Suppressor macrophage treated with lipopolysaccharide for 1 hour (primary cell): ENCODE data around the gene PCDHGA2.

ENCODE experiments used
- DNase-seq, 3 donors: peaks; one replicate each; pipeline ENCODE4 v3.0.0-alpha.2; 2020 to 2022

The PCDHGA2 gene

DNA sequence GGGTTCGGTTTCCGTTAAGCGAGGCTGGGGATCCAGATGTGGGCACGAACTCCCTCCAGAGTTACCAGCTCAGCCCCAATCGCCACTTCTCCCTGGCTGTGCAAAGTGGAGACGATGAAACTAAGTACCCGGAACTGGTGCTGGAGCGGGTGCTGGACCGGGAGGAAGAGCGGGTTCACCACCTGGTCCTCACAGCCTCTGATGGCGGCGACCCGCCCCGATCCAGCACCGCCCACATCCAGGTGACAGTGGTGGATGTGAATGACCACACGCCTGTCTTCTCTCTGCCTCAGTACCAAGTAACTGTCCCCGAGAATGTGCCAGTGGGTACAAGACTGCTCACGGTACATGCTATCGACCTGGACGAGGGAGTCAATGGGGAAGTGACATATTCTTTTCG is 44.8 kb downstream of the PCDHGA2 start:
- DNase-seq, result no peak

DNA sequence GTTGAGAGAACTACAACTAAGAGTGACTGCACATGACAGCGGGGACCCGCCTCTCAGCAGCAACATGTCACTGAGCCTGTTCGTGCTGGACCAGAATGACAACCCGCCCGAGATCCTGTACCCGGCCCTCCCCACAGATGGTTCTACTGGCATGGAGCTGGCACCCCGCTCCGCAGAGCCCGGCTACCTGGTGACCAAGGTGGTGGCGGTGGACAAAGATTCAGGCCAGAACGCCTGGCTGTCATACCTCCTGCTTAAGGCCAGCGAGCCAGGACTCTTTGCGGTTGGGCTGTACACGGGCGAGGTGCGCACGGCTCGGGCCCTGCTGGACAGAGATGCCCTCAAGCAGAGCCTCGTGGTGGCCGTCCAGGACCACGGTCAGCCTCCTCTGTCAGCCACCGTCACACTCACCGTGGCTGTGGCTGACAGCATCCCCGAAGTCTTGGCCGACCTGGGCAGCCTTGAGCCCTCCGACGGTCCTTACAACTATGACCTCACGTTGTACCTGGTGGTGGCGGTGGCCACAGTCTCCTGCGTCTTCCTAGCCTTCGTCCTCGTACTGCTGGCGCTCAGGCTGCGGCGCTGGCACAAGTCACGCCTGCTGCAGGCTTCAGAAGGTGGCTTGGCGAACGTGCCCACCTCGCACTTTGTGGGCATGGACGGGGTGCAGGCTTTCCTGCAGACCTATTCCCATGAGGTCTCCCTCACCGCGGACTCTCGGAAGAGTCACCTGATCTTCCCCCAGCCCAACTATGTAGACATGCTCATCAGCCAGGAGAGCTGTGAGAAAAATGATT is 46.1 kb downstream of the PCDHGA2 start:
- no peak for DNase-seq

DNA sequence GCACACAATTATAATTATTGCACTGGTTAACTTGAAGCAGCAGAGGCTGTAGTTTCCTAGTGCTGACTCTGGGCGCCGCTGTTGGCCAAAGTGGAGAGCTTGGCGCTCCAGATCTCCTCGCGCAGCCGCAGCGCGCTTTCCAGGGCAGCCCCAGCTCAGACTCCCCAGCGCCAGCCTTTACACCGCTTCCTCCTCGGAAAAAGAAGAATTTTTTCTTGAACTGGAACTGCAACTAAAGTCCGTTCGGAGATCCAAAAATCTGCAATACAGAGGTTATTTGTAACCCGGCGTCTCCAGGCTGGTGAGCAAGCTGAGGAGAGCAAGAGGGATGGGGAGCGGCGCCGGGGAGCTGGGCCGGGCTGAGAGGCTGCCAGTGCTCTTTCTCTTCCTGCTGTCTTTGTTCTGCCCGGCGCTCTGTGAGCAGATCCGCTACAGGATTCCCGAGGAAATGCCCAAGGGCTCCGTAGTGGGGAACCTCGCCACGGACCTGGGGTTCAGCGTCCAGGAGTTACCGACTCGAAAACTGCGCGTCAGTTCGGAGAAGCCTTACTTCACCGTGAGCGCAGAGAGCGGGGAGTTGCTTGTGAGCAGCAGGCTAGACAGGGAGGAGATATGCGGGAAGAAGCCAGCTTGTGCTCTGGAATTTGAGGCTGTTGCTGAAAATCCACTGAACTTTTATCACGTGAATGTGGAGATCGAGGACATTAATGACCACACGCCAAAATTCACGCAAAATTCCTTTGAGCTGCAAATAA is 49.2 kb downstream of the PCDHGA2 start, which contains the start of gene PCDHGB4:
Gene PCDHGB4 (plus strand): TSS at position 142 of the 755 bp plus-strand sequence. CDS start 187 bp downstream, at position 329.
- peak; percentile 43 to 60 (median 56) for DNase-seq

DNA sequence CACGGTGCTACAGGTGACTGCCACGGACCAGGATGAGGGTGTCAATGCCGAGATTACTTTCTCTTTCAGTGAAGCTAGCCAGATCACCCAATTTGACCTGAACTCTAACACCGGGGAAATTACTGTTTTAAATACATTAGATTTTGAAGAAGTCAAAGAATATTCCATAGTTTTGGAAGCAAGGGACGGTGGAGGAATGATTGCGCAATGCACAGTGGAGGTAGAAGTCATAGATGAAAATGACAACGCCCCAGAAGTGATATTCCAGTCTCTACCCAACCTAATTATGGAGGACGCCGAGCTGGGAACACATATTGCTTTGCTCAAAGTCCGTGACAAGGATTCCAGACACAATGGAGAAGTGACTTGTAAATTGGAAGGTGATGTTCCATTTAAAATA is 50.1 kb downstream of the PCDHGA2 start:
- no peak for DNase-seq

DNA sequence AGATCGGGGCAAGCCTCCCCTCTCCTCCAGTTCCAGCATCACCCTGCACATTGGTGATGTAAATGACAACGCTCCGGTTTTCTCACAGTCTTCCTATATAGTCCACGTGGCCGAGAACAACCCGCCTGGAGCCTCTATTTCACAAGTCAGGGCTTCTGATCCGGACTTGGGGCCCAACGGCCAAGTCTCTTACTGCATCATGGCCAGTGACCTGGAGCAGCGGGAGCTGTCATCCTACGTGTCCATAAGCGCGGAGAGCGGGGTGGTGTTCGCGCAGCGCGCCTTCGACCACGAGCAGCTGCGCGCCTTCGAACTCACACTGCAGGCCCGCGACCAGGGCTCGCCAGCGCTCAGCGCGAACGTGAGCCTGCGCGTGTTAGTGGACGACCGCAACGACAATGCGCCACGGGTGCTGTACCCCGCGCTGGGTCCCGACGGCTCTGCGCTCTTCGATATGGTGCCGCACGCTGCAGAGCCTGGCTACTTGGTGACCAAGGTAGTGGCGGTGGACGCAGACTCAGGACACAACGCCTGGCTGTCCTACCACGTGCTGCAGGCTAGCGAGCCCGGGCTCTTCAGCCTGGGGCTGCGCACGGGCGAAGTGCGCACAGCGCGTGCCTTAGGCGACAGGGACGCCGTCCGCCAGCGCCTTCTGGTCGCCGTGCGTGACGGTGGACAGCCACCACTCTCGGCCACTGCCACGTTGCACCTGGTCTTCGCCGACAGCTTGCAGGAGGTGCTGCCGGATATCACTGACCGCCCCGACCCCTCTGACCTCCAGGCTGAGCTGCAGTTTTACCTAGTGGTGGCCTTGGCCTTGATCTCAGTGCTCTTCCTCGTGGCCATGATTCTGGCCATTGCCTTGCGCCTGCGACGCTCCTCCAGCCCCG is 50.8 kb downstream of the PCDHGA2 start:
- no peak for DNase-seq

DNA sequence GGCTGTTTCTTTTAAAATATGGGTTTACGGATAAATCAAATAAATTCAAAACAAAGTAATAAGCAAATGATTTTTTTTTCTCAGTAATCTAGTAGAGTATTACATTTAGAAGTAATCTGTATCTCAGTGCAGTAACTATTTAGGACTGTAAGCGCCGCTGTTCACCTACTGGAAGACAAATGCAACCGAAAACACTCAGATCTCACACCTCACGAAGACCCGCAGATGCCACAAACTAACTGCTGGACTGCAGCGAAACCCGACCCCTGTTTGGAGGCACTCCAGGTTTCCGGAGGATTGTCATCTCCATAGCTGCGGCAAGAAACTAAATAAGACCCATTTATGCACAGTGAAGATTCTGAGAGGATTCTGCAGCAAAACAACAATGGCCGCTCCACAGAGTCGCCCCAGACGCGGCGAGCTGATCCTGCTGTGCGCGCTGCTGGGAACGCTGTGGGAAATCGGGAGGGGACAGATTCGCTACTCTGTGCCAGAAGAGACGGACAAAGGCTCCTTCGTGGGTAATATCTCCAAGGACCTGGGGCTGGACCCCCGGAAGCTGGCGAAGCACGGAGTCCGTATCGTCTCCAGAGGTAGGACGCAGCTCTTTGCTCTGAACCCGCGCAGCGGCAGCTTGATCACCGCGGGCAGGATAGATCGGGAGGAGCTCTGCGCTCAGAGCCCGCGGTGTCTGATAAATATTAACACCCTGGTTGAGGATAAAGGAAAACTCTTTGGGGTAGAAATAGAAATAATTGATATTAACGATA is 54.1 kb downstream of the PCDHGA2 start, which contains the start of gene PCDHGA8:
Gene PCDHGA8 (plus strand): TSS at position 205 of the 770 bp plus-strand sequence. CDS start 181 bp downstream, at position 386.
- DNase-seq, result no peak
